GM19240 (cell line): ENCODE measurements around the gene BRME1.
A peak's percentile ranks its signal among the peaks of the same experiment; 100 is the strongest.
"Not testable (repeated sequence)": the region's sequence is repeated elsewhere in the genome, so short reads cannot be mapped to it uniquely, and the experiment has no call there.

Experiments
- DNase-seq: peaks from one replicate; pipeline ENCODE4 v3.0.0; 2011; ENCODE audit warnings: low spot score; ENCODE audit not compliant: insufficient read length

Gene BRME1

DNA sequence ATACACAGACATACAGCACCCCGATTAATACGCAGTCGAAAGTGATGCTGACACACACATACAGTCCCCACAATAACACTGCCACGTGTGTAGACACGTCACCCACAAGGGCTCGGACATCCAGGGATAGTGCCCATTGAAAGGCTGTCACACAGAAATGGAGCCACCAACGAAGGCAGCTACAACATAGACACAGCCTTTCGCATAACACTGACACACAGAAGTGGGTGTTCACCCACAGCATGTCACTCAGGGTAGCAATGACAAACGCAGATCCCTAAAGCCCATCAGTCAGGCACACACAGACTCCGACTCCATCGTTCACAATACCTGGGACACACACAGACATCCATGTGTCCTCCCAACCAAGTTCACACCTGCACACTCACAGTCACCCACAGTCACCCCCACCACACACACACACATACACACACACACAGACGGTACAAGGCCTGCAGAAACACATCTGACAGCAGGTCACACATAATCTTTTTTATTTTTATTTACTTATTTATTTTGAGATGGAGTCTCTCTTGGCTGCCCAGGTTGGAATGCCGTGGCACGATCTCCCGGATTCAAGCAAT, 39.4 kb downstream of the BRME1 start:
- DNase-seq: no peak

DNA sequence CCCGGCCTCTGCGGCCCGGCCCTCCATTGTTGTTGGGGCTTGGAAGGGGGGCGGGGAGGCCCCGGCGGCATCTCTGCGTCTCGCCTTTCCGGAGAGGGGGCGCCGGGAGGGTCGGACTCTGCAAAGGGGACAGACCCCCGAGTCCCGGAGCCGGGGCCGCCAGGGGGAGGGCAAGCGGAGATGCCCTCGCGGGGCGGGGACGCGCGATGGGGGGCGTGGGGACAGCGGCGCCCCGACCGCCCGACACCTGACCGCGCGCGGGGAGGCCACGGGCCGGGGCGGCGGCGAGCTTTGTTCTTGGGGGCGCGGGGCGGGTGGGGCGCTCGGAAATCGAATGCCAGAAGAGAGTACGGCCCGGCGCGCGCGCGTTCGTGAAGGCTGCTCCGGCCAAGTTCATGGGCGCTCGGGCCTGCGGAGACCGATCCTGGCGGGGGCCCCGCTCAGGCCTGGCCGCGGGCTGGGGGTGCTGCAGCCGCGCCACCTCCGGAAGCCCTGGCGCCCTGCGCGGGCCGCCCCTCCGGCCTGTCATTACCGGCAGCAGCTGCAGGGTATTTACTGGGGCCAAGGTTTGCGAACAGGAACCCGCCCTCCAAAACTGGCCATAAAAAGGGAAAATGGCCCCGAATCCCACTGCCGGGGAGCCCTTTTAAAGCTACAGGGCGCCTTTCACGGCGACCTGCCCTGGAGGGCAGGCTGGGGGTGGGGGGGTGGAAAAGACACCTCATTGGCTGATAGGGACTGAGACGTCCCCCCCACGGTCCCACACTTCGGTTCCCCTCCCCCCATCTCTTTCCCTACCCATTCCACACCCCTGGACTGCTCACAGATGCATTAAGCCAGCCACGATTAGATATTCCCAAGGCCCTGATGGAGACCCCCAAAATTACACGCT, 40.1 kb downstream of the BRME1 start:
- no peak for DNase-seq

DNA sequence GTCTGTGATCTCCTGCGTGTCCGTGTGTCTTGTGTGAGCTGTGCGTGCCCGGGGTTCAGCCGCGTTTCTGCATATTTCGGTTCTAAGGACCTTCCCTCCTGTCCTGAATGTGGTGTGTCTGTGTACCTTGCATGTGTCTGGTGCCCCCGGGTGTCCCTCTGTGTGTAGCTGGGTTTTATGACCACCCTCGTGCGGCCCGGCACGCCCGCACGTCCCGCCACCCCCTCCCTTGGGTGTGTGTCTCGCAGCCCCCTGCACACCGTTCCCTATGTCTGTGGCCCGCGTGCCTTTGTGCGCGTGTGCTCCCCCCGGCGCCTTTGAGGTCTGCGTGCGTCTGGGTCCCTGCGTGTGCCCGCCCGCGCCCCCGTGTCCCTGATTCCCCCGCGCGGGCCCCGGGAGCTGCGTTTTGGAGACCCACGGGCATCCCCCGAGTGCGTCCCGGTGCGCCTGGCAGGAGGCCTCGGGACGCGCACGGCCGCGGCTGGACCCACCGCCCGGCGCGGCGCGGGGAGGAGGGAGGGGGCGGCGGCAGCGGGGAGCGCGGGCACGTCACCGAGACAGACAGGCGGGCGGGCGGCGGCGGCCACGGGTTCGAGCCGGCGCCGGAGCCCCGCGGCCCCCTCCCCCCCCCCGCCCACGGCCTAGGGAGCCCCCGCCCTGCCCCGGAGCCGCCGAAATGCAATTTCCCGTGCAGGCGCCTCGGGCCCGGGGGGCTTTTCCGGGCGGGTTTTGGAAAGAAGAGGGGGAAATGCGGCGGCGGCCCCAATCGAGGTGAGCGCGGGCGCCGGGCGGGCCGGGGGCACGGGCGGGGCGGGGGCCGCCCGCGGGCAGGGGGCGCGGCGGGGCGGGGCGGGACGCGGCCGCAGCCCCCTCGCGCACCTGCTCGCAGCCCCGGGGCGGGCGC, 41.0 kb downstream of the BRME1 start:
- no peak for DNase-seq

DNA sequence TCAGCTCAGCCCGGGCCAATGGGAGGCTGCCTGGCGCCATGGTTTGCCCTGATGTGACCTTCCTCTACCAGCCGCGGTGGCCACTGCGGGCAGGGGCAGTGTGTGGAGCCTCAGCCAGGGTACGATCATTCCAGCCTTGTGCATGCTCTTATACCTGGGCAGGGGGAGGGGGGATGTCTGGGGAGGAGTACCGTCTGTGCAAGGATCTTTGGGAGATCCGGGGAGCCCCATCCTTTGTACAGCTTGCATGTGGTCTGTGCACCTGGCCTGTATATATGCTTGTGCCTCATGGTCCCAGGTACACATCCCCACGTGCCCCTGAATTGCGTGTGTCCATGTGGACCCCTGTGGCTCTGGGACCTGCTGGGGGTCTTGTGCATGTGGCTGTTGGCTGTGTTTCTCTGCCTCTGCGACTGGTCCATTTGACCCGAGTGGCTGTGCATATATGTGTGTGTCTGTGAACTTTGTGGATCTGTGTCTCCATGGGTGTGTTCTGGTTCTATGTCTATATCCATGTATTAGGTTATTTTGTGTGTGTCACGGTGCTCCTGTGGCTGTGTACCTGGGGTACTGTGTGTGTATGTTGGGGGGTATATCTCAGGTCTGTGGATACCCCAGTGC, 41.8 kb downstream of the BRME1 start:
- DNase-seq: no peak

DNA sequence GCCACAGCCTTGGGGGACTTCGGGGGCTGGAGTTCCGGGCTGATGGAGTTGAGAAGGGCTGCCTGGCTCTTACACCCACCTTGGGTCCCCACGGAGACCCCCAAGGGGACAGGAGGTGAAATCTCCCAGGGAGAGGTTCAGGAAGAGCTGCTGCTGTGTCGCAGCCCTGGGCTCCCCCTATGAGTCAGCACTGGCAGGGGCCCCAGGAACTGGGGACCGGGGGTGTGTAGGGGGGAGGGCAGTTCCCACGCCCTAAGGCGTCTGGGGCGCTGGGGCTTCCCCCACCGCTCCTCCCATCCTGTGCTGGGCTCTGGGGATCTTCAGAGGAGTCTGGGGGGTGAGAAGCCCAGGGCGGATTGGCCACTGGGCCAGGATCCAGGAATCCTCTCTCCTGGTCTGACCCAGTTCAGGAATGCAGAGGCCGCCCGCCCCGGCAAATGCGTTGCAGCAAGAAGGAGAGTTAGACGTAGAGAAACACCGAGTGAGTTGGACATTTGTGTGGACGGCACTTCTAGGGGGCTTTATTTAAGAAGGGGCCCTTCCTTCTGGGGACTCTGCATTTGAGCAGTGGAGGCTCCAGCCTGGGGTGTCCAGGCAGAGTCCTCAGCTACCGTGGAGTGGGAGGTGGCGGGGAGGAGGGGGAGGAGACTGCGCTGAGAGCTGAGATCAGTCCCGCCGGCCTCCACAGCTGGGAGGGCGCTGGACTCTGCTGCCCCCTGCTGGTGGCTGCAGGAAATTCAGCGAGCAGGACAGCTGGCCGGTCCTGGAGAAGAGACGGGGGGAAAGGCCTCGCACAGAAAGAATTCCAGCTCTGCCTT, 44.0 kb downstream of the BRME1 start:
- DNase-seq: peak; percentile 99

DNA sequence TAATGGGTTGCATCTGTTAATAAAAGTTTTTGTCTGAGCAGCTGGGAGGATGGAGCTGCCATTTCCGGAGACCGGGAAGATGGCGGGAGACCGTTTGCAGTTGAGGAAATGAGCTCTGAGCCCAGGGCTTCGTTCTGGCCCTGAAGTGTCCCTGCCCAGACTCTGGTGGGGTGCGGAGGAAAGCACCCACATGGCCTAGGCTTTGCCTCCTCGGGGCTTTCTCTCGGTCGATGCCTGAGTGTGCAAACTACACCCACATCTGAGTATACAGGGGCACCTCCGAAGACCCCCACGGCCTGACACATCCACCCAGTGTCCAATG, 44.6 kb downstream of the BRME1 start:
- DNase-seq: no peak

DNA sequence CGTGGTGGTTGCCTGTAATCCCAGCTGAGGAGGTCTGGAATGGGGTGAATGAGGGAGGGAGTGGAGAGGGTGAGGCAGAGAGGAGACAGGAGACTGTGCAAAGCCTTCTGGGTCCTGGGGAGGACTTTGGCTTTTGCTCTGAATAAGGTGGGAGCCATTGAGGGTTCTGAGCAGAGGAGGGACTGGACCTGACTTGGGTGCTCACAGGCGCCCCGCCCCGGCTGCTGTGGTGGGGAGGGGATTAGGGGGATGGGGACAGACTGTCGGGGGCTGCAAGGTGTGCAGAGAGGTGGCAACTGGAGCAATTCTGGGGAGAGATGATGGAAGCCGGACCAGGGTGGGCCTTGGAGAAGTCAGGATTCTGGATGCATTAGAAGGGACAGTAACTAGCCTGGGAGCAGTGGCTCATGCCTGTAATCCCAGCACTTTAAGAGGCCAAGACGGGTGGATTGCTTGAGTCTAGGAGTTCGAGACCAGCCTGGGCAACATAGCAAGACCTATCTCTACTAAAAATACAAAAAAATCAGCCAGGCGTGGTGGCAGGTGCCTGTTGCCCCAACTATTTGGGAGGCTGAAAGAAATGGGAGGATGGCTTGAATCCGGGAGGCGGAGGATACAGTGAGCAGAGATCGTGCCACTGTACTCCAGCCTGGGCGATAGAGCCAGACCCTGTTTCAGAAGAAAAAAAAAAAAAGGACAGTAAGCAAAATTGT, 45.1 kb downstream of the BRME1 start:
- no peak for DNase-seq

DNA sequence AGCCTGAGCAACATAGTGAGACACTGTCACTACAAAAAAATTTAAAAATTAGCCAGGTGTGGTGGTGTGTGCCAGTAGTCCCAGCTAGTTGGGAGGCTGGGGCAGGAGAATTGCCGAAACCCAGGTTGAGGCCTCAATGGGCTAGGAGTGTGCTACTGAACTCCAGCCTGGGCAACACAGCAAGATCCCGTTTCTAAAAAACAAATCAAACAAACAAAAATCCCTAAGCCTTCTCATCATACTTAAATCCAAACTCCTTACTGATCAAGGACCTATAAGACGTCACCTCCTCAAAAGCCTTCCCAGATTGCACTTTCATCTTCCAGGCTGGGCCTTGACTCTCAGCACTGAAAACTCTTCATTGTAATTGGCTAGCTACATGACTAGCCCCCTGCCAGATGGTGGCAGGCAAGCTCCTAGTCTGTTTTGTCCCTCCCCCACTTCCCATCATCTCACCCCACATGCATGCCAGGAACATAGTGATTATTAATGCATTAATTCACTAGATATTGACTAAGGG, 46.5 kb downstream of the BRME1 start:
- no peak for DNase-seq

DNA sequence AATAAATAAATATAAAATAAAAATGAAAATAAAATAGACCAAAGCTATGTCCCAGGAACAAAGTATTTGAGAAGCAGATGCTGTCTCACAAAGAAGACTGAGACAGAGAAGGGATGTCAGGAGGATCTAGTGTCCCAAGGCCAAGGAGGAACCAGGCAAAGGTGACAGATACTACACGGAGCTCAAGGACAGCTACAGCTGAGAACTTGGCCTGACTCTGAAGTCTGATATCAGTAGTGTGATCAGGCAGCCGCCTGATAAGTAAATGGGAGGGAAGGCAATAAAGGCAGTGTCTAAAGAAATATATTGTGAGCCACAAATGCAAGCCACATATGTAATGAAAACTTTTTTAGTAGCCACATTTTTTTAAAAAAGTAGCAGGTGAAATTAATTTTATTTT, 49.4 kb downstream of the BRME1 start:
- DNase-seq: no peak

DNA sequence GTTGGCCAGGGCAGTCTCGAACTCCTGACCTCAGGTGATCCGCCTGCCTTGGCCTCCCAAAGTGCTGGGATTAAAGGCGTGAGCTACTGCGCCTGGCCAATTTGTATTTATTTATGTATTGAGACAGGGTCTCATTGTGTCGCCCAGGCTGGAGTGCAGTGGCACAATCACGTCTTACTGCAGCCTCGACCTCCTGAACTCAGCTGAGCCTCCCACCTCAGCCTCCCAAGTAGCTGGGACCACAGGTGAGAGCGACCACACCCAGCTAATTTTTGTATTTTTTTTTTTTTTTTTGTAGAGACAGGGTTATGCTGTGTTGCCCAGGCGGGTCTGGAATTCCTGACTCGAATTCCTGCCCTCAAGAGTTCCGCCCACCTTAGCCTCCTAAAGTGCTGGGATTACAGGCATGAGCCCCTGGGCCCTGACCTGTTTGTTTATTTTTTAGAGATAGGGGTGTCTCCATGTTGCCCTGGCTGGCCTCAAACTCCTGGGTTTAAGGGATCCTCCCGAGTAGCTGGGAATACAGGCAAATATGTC, 53.7 kb downstream of the BRME1 start:
- DNase-seq: not testable (repeated sequence)

DNA sequence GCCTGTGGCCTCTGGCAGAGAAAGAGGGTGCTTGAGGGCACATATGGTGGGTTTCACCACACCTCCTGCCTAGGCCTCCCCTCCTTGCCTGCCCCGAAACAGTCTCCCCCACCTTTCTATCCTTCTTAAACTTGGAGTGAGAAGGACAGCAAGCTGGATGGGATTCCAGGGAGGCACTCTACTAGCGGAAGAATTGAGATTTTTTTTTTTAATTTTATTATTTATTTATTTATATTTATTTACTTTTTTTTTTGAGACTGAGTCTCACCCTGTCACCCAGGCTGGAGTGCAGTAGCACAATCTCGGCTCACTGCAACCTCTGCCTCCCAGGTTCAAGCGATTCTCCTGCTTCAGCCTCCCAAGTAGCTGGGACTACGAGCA, 54.2 kb downstream of the BRME1 start:
- not testable (repeated sequence) for DNase-seq

DNA sequence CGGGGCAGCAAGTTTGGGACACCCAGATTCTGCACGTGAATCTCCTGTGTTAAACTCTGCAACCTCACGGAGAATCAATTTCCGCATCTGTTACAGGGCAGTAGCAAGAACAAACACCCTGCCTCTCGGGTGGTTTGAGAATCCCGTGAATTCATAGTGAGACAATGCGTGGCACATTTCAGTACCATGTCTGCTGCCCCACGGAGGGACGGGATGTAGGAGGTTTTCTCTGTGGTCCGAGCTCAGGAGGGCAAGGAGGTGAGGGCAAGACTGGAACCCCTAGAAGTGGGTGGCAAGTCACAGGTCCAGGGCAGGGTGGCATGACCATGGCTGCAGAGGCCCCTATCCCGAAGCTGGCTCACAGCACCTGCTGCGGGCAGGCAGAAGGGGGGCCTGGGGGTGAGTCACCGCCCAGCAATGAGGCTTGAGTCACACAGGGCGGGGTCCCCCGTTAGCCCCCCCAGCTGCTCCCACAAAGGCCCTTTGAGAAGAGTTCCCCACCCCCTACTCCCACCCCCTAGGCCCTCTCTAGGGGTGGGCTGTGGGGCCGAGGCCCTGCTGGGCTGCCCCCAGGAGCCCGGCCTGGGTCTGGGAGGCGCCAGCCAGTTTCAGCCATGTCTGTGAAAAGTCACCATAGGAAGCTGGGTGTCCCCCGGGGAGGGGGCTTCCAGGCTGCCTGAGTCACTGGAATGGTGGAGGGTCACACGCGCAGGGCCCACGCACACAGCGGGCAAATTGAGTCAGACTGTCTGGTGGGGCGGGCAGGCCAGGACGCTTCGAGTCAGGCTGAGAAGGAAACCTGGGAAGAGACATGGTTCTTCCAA, 54.8 kb downstream of the BRME1 start:
- no peak for DNase-seq

DNA sequence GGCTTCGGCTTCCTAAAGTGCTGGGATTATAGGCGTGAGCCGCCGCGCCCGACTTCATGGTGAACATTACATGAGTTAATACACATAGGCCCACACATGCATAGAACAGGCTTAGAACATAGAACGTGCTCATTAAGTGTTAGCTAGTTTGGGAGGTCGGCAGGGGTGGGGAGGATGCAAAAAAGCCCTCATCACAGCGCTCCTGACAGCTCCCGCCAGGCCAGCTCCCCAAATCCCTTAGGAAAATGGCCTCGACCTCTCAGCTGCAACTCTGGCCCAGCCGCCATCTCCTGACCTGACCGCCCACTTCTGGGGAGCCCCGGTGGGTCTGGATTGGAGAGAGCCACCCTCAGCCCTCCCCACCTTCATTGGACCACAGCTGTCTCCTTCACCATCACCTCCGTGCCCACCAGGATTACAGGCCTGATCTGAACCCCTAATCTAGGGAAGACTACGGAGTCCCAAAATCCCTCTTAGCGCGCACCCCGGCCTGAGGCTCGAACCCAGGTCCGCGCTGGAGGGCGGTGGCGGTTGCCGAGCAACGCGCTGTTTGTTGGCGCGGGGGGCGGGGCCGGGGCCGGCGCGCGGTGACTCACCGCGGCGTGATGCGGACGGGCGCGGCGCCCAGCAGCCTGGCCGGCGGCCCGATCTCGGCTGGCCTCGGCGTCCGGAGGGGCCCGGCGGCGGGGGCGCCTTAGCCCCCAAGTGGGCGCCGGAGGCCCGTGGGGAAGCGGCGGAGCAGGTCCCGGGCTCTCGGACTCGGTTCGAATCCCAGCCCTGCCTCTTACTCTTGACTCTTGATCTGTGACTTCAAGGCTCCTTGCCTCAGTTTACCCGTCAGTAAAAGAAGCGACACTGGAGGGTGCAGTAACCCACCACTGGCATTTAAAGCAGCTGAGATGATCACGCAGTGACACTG, 55.7 kb downstream of the BRME1 start:
- DNase-seq: no peak

DNA sequence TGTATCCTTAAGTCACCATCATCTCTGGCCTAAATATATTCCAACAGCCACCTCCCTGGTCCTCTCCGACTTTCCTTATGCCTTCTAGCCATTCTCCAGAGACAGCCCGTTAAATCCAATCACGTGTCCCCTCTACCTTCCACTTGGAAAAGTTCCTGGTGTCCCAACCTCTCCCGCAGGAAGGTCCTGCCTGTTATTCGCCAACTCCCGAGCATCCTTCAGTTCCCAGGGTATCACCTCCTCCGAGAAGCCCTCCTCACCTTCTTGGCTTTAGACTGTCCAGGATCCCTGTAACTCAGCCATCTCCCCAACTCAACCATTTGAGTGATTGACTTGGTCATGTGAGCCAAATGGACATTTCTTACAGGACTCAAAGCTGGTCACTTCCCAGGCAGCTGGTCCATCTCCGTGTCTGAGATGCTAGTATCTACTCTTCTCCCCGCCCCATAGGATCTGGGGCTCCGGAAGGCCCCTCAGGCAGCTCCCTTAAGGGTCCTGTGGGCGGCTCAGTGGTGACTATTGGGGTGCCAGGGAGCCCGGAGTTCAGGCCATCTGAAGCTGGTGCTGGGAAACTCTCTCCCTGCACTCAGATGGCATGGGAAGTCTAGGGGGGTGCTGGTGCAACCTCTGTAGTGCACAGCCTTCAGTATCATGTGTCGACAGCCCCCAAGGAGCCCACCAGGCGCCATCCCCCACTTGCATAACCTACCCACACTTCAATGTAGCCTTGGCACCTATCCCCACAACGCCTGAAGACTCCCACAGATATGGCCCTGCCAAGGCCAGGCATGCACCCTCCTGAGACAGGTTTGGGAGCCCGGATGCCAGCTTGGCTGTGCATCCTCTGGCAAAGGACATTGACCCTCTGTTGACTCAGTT, 56.9 kb downstream of the BRME1 start:
- no peak for DNase-seq

DNA sequence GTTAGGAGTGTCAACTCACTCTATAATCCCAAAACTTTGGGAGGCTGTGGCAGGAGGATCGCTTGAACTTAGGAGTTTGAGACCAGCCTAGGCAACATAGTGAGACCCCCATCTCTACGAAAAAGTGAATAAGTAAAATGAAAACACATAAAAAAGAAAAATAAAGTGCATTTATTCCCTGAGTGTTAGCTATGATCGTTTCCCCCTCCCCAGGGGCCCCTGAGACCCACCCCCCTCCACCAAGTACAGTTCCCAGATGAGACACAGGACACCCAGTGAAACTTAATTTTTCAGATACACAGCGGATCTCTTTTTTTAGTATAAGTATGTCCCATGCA, 57.6 kb downstream of the BRME1 start:
- DNase-seq: no peak

DNA sequence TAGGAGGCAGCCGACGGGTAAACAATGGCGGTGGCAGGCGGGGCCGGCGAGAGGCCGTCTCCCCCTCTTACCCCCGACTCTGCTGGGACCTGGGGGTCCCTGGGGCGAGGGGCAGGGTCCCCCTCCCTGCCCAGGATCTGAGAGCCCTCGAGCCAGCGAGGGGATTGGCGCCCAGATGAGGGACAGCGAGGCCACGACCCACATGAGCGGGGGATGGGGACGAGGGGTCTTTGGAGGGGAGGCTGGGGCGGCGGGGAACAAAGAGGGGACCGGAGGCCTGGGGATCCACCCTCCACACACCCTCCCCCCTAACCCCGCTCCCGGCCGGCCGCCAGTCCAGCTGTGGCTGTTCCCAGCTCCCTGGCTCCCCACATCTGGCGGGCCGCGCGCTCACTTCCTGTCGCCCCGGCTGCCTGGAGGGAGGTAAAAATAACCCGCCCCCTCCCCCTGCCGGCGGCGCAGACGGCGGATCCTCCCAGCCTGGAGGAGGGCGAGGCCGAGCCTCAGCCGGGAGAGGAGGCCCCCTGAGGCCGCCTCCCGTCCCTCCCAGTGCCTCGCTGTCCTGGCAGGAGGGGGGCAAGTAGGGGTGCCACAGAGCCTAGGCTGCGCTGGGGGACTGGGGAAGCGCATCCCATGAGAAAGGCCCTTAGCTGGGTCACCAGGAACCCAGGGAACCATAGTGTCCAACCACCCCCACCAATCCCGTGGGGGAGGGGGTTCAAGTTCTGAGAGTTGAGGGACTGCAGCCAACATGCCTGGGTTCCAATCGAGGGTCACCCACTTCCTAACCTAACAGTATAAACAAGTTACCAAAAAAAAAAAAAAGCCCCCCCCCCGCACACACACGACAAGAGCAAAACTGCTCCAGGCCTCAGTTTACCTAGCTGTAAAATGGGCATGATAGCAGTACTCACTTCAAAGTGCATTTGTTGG, 58.2 kb downstream of the BRME1 start:
- peak; percentile 84 for DNase-seq
